Neuronal stem cell (in vitro differentiated cells): Measurements from ENCODE around the gene TREML4.
A peak's percentile ranks its signal among the peaks of the same experiment; 100 is the strongest.
"Not testable (repeated sequence)": the region's sequence is repeated elsewhere in the genome, so short reads cannot be mapped to it uniquely, and the experiment has no call there.

ENCODE experiments used
- DNase-seq: peaks from one replicate; pipeline ENCODE4 v3.0.0-alpha.2; 2013; ENCODE audit warnings: low spot score
- H2AFZ ChIP-seq: one replicate; pipeline ENCODE4 v1.6.1; 2013; ENCODE audit warnings: mild to moderate bottlenecking, low read length, inconsistent platforms
- H2AK5ac ChIP-seq: 2 replicates; pipeline ENCODE4 v1.6.1; 2013; ENCODE audit warnings: low read depth, mild to moderate bottlenecking, inconsistent platforms, low read length, moderate library complexity, mixed read lengths
- H2BK120ac ChIP-seq: 2 replicates; pipeline ENCODE4 v1.6.1; 2013; ENCODE audit warnings: low read depth, mild to moderate bottlenecking, inconsistent platforms, low read length, moderate library complexity, mixed read lengths
- H2BK12ac ChIP-seq: one replicate; pipeline ENCODE4 v1.6.1; 2013; ENCODE audit warnings: low read length, inconsistent platforms
- H2BK15ac ChIP-seq: 2 replicates; pipeline ENCODE4 v1.6.1; 2013; ENCODE audit warnings: mild to moderate bottlenecking, low read length, inconsistent platforms, mixed read lengths
- H2BK5ac ChIP-seq: one replicate; pipeline ENCODE4 v1.6.1; 2013; ENCODE audit warnings: inconsistent platforms, mild to moderate bottlenecking, low read length, moderate library complexity
- H3K14ac ChIP-seq: one replicate; pipeline ENCODE4 v1.6.1; 2013; ENCODE audit warnings: low read length, inconsistent platforms
- H3K18ac ChIP-seq: 2 replicates; pipeline ENCODE4 v1.6.1; 2013; ENCODE audit warnings: low read length, inconsistent platforms
- H3K23ac ChIP-seq: 2 replicates; pipeline ENCODE4 v1.6.1; 2013; ENCODE audit warnings: low read depth, mild to moderate bottlenecking, mixed read lengths, low read length, inconsistent platforms; ENCODE audit not compliant: poor library complexity
- H3K27ac ChIP-seq: replicated peaks from 3 replicates; pipeline ENCODE4 v1.5.1; 2013; ENCODE audit warnings: low read length, inconsistent platforms
- H3K27me3 ChIP-seq, 3 experiments: 2 replicates each; pipeline ENCODE4 v1.6.1; 2013; ENCODE audit warnings: low read length in 3 of 3, mild to moderate bottlenecking in 2 of 3, inconsistent platforms in 1 of 3, low read depth in 1 of 3, mixed read lengths in 1 of 3, moderate library complexity in 1 of 3; ENCODE audit not compliant: control insufficient read depth in 3 of 3, insufficient read depth in 3 of 3
- H3K36me3 ChIP-seq, 2 donors: replicated peaks in 1 of 2; 2 replicates each; pipeline ENCODE4 v1.6.1; 2013; ENCODE audit warnings: low read length in 2 of 2; ENCODE audit not compliant: control insufficient read depth in 2 of 2, insufficient read depth in 2 of 2
- H3K4ac ChIP-seq: 2 replicates; pipeline ENCODE4 v1.6.1; 2013; ENCODE audit warnings: inconsistent platforms, mild to moderate bottlenecking, low read length, moderate library complexity
- H3K4me1 ChIP-seq, 2 donors: 1 replicate in 1 of 2; 2 replicates in 1 of 2; pipeline ENCODE4 v1.6.1; 2013; ENCODE audit warnings: low read length in 2 of 2, low read depth in 1 of 2; ENCODE audit not compliant: control insufficient read depth in 2 of 2, insufficient read depth in 1 of 2
- H3K4me2 ChIP-seq: one replicate; pipeline ENCODE4 v1.6.1; 2013; ENCODE audit warnings: mild to moderate bottlenecking, low read length, inconsistent platforms; ENCODE audit not compliant: insufficient read depth, poor library complexity, severe bottlenecking
- H3K4me3 ChIP-seq, 2 donors: 2 replicates each; pipeline ENCODE4 v1.5.1; 2013; ENCODE audit warnings: low read length in 2 of 2, mild to moderate bottlenecking in 2 of 2, inconsistent platforms in 1 of 2, moderate library complexity in 1 of 2
- H3K79me1 ChIP-seq: one replicate; pipeline ENCODE4 v1.6.1; 2013; ENCODE audit warnings: low read depth, mild to moderate bottlenecking, inconsistent platforms, low read length, moderate library complexity
- H3K9ac ChIP-seq: one replicate; pipeline ENCODE4 v1.6.1; 2013; ENCODE audit warnings: mild to moderate bottlenecking, low read depth, low read length, inconsistent platforms; ENCODE audit not compliant: poor library complexity
- H3K9me3 ChIP-seq, 2 donors: replicated peaks in 1 of 2; 2 replicates each; pipeline versions ENCODE3 to v1.6.1; 2013; ENCODE audit warnings: low read length in 2 of 2, mild to moderate bottlenecking in 2 of 2, inconsistent platforms in 1 of 2, low read depth in 1 of 2, mixed read lengths in 1 of 2, moderate library complexity in 1 of 2; ENCODE audit not compliant: control insufficient read depth in 2 of 2, insufficient read depth in 1 of 2
- H4K8ac ChIP-seq: one replicate; pipeline ENCODE4 v1.6.1; 2013; ENCODE audit warnings: low read depth, mild to moderate bottlenecking, inconsistent platforms, low read length, moderate library complexity
- H4K91ac ChIP-seq: one replicate; pipeline ENCODE4 v1.6.1; 2013; ENCODE audit warnings: low read length, low read depth, mild to moderate bottlenecking, inconsistent platforms; ENCODE audit not compliant: poor library complexity
- WGBS, 2 donors: extraction: QIAGEN DNeasy Blood & Tissue Kit; methylation state at CpG; one replicate each; pipeline ENCODE4 v1.1.7; 2013; ENCODE audit warnings: missing lambda C conversion rate in 2 of 2, mixed read lengths in 1 of 2; ENCODE audit not compliant: insufficient read length in 2 of 2, insufficient replicate concordance in 1 of 2; ENCODE audit errors: extremely low coverage in 2 of 2; 5-methylcytosine and 5-hydroxymethylcytosine counted together

Gene TREML4

GRCh38 chr6:41184761-41185160, 43.4 kb upstream of the TREML4 start:
- WGBS, 2 donors, result no CpG with 5 or more reads among the region's 7 CpGs
- no peak overlapping the region for H3K4me2 ChIP-seq
- no peak overlapping the region for H2BK120ac ChIP-seq
- no peak overlapping the region for H3K9ac ChIP-seq
- no peak overlapping the region for H2BK5ac ChIP-seq
- H3K27me3 ChIP-seq, result peaks cover 0 to 11% (median 0%) of the 10 kb centered on the region in 3 experiments
- no peak overlapping the region for H3K23ac ChIP-seq
- no peak overlapping the region for H2BK12ac ChIP-seq
- no peak overlapping the region for H4K91ac ChIP-seq
- H2AK5ac ChIP-seq, result no peak overlapping the region
- H3K4ac ChIP-seq, result no peak overlapping the region
- no peak for DNase-seq
- H3K36me3 ChIP-seq, result no peaks in the 10 kb centered on the region
- no peak overlapping the region for H3K27ac ChIP-seq
- H3K4me1 ChIP-seq, result no peaks in the 10 kb centered on the region
- no peak overlapping the region for H2AFZ ChIP-seq
- H3K18ac ChIP-seq, result peak overlapping the region; percentile 15
- peaks cover 3 to 6% of the 10 kb centered on the region in 2 donors for H3K9me3 ChIP-seq
- no peak overlapping the region for H3K4me3 ChIP-seq
- H2BK15ac ChIP-seq, result no peak overlapping the region
- no peaks in the 10 kb centered on the region for H3K79me1 ChIP-seq
- H4K8ac ChIP-seq, result no peak overlapping the region
- H3K14ac ChIP-seq, result no peak overlapping the region

DNA sequence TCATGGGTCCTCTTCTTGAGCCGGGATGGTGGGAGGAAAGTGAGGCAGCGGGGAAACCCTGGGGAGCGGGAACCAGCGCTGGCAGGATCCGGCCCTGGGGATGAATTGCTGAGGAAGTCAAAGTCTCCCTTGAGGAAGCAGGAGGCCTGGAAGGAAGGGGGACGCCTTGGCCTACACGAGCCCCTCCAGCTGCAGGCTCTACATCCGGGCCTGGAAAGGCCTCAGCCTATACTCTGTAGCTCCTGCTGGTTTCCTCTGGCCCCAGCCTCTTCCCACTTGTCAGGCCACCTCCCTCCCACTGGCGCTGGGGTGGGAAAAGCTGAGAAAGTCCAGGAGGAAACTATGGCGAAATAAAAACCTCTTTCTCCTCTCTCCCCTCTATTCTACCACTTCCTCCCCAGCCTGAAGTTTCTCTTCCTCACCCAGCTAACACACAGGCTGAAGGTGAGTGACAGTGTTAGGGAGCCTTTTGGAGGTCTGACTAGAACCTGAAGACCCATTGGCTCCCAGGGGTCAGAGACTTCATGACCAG, 42.1 kb upstream of the TREML4 start:
- no peak for DNase-seq
- WGBS, 2 donors, result no CpG with 5 or more reads among the region's 10 CpGs
- Histone ChIP-seq H3K4me3 (no peak overlapping the region), H3K9ac (no peak overlapping the region), H3K14ac (no peak overlapping the region), H3K23ac (no peak overlapping the region), H2BK15ac (no peak overlapping the region), H4K91ac (no peak overlapping the region), H3K9me3 (peaks cover 4 to 13% of the 10 kb centered on the region in 2 donors), H3K27ac (no peak overlapping the region), H3K4me2 (no peak overlapping the region), H3K18ac (no peak overlapping the region), H2AFZ (no peak overlapping the region), H3K79me1 (no peaks in the 10 kb centered on the region), H4K8ac (no peak overlapping the region), H2AK5ac (no peak overlapping the region), H3K4ac (no peak overlapping the region), H2BK5ac (no peak overlapping the region), H3K4me1 (no peaks in the 10 kb centered on the region), H2BK120ac (no peak overlapping the region), H2BK12ac (no peak overlapping the region), H3K27me3 (peaks cover 0 to 11% (median 0%) of the 10 kb centered on the region in 3 experiments), H3K36me3 (no peaks in the 10 kb centered on the region)

- Histone ChIP-seq H3K9ac (no peak overlapping the region), H3K14ac (no peak overlapping the region), H3K27me3 (peaks cover 0 to 11% (median 0%) of the 10 kb centered on the region in 3 experiments), H2BK120ac (no peak overlapping the region), H4K8ac (no peak overlapping the region), H2BK15ac (no peak overlapping the region), H3K4me2 (no peak overlapping the region), H2BK5ac (no peak overlapping the region), H3K27ac (no peak overlapping the region), H3K18ac (no peak overlapping the region), H3K23ac (no peak overlapping the region), H3K79me1 (no peaks in the 10 kb centered on the region), H3K4me3 (no peak overlapping the region), H3K36me3 (no peaks in the 10 kb centered on the region), H2AFZ (no peak overlapping the region), H2BK12ac (no peak overlapping the region), H3K4ac (no peak overlapping the region), H3K9me3 (peaks cover 6 to 13% of the 10 kb centered on the region in 2 donors), H2AK5ac (no peak overlapping the region), H4K91ac (no peak overlapping the region), H3K4me1 (no peaks in the 10 kb centered on the region)
- DNase-seq, result no peak
- WGBS, 2 donors, result no CpG with 5 or more reads among the region's 8 CpGs
Measured at GRCh38 chr6:41187924-41188886, 39.9 kb upstream of the TREML4 start.

- H2BK5ac ChIP-seq, H3K9ac ChIP-seq, H3K4me2 ChIP-seq, H3K4me1 ChIP-seq, H3K23ac ChIP-seq, H2AFZ ChIP-seq, H3K27ac ChIP-seq, H3K4me3 ChIP-seq, H3K14ac ChIP-seq, DNase-seq, H3K36me3 ChIP-seq, H4K91ac ChIP-seq, H2AK5ac ChIP-seq, H4K8ac ChIP-seq, H3K79me1 ChIP-seq, H2BK12ac ChIP-seq, H3K18ac ChIP-seq, H3K4ac ChIP-seq, H2BK120ac ChIP-seq, H2BK15ac ChIP-seq: not testable (repeated sequence)
- H3K27me3 ChIP-seq, result peaks cover 0 to 11% (median 0%) of the 10 kb centered on the region in 3 experiments
- H3K9me3 ChIP-seq, result peaks cover 6 to 13% of the 10 kb centered on the region in 2 donors
Measured at GRCh38 chr6:41189046-41189445, 39.1 kb upstream of the TREML4 start.
